Measurements from ENCODE around the gene GAREM2.

The GAREM2 gene

GRCh38 chr2:26202981-26203490, 30.1 kb downstream of the GAREM2 start:
- POLR2A ChIA-PET (ENCODE audit: low non-redundant PET): no interaction called here
- no peak overlapping the region for H3K27ac ChIP-seq
- CTCF ChIA-PET: interaction anchor here (0.7 kb wide), 2 partner anchors 18 to 131 kb away, joined by 3 to 5 read pairs; no protein-coding TSS in a partner anchor
- DNase-seq (ENCODE audit: low spot score): no peak
- TF ChIP-seq CTCF (conservative IDR thresholded peaks at IDR 0.05; ENCODE audit: low read depth): no peak

GRCh38 chr2:26203906-26204305, 31.0 kb downstream of the GAREM2 start:
- DNase-seq (ENCODE audit: low spot score): no peak
- no peak for TF ChIP-seq CTCF (conservative IDR thresholded peaks at IDR 0.05; ENCODE audit: low read depth)
- ChIA-PET CTCF (no interaction called here), POLR2A (ENCODE audit: low non-redundant PET) (no interaction called here)
- H3K27ac ChIP-seq: no peak overlapping the region

- ChIA-PET CTCF (interaction anchor here (0.6 kb wide), 1 partner anchor 85 kb away, joined by 3 read pairs; no protein-coding TSS in a partner anchor), POLR2A (ENCODE audit: low non-redundant PET) (no interaction called here)
- DNase-seq (ENCODE audit: low spot score): no peak
- H3K27ac ChIP-seq: no peak overlapping the region
- no peak for TF ChIP-seq CTCF (conservative IDR thresholded peaks at IDR 0.05; ENCODE audit: low read depth)
Observed at GRCh38 chr2:26212011-26212410, 39.1 kb downstream of the GAREM2 start.

GRCh38 chr2:26214759-26215158, 41.9 kb downstream of the GAREM2 start:
- ChIA-PET CTCF (no interaction called here), POLR2A (ENCODE audit: low non-redundant PET) (no interaction called here)
- DNase-seq (ENCODE audit: low spot score): no peak
- H3K27ac ChIP-seq: no peak overlapping the region
- no peak for TF ChIP-seq CTCF (conservative IDR thresholded peaks at IDR 0.05; ENCODE audit: low read depth)

- ChIA-PET CTCF (no interaction called here), POLR2A (ENCODE audit: low non-redundant PET) (no interaction called here)
- DNase-seq (ENCODE audit: low spot score): no peak
- H3K27ac ChIP-seq: no peak overlapping the region
- no peak for TF ChIP-seq CTCF (conservative IDR thresholded peaks at IDR 0.05; ENCODE audit: low read depth)
Observed at GRCh38 chr2:26215833-26216232, 42.9 kb downstream of the GAREM2 start.

- H3K27ac ChIP-seq: no peak overlapping the region
- ChIA-PET POLR2A (ENCODE audit: low non-redundant PET) (no interaction called here), CTCF (no interaction called here)
- no peak for TF ChIP-seq CTCF (conservative IDR thresholded peaks at IDR 0.05; ENCODE audit: low read depth)
- no peak for DNase-seq (ENCODE audit: low spot score)
Observed at GRCh38 chr2:26216587-26216986, 43.7 kb downstream of the GAREM2 start.

- ChIA-PET POLR2A (ENCODE audit: low non-redundant PET) (no interaction called here), CTCF (no interaction called here)
- no peak for TF ChIP-seq CTCF (conservative IDR thresholded peaks at IDR 0.05; ENCODE audit: low read depth)
- DNase-seq (ENCODE audit: low spot score): no peak
- no peak overlapping the region for H3K27ac ChIP-seq
Observed at GRCh38 chr2:26217720-26218119, 44.8 kb downstream of the GAREM2 start.
